Measurements from ENCODE around the gene C1orf122. TPM values are rescaled to one million over a fixed set of nuclear protein-coding genes. Genes with fewer than 3 reads are reported as not detected.

Gene C1orf122
- total RNA-seq, 1 experiment from 2014 or later = 72.5 TPM

DNA sequence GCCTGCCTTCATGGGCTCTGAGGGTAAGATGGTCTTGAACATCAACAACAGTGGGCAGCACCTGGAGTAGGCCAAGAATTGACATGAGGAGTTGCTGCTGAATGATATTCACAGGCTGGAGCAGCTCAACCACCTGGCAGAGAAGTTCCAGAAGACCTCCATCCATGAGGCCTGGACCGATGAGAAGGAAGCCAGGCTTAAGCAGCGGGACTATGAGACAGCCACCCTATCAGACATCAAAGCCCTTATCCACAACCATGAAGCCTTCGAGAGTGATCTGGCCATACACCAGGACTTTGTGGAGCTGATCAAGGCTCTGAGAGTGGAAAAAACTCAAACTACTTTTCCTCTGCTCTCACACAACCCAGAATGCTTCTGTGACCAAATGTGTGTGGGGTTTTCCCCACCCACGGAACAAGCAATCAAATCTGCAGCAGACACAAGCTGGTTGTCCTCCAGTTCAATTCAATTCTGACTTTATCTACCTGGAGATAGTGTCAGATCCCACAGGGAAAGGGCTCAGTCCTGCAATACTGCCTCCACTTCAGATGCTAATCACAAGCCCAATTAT is 30.6 kb upstream of the C1orf122 start:
- Histone ChIP-seq H3K9ac (ENCODE audit: low read length) (no peak overlapping the region), H3K4me1 (ENCODE audit: insufficient read depth, low read length) (no peaks in the 10 kb centered on the region), H4K20me1 (ENCODE audit: low read length) (no peaks in the 10 kb centered on the region), H3K9me2 (replicated peaks; ENCODE audit: low read length) (no peaks in the 10 kb centered on the region), H3K9me3 (ENCODE audit: low read length) (no peaks in the 10 kb centered on the region), H3K27me3 (ENCODE audit: low read length) (peaks cover 8% of the 10 kb centered on the region; the same call in 1 of the 2 replicates), H3F3A (ENCODE audit: low read length, unreplicated experiment) (no peaks in the 10 kb centered on the region), H3K79me2 (ENCODE audit: low read length) (no peaks in the 10 kb centered on the region), H2AFZ (ENCODE audit: low read length) (no peak overlapping the region), H3K27ac (ENCODE audit: low read length) (no peak overlapping the region), H3K4me2 (ENCODE audit: low read length) (no peak overlapping the region), H3K4me3 (ENCODE audit: low read length) (no peak overlapping the region), H3K36me3 (ENCODE audit: low read depth, low read length) (no peaks in the 10 kb centered on the region)
- ChIA-PET POLR2A (ENCODE audit: unreplicated experiment) (no interaction called here), CTCF (no interaction called here)
- intact Hi-C loops (cut with micrococcal nuclease) = no loop called here
- TF ChIP-seq, protein P1, sequence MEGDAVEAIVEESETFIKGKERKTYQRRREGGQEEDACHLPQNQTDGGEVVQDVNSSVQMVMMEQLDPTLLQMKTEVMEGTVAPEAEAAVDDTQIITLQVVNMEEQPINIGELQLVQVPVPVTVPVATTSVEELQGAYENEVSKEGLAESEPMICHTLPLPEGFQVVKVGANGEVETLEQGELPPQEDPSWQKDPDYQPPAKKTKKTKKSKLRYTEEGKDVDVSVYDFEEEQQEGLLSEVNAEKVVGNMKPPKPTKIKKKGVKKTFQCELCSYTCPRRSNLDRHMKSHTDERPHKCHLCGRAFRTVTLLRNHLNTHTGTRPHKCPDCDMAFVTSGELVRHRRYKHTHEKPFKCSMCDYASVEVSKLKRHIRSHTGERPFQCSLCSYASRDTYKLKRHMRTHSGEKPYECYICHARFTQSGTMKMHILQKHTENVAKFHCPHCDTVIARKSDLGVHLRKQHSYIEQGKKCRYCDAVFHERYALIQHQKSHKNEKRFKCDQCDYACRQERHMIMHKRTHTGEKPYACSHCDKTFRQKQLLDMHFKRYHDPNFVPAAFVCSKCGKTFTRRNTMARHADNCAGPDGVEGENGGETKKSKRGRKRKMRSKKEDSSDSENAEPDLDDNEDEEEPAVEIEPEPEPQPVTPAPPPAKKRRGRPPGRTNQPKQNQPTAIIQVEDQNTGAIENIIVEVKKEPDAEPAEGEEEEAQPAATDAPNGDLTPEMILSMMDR (conservative IDR thresholded peaks at IDR 0.05; ENCODE audit: low read depth, low read length) = no peak
- TF ChIP-seq EZH2phosphoT487 (IDR thresholded peaks at IDR 0.05; ENCODE audit: borderline replicate concordance, low read length) (no peak), EZH2 (IDR thresholded peaks at IDR 0.05; ENCODE audit: low read length, unreplicated experiment) (no peak)
- no TSS peak for BruUV-seq (replicated peaks)
- DNase-seq (no peak), ATAC-seq (no peak)

DNA sequence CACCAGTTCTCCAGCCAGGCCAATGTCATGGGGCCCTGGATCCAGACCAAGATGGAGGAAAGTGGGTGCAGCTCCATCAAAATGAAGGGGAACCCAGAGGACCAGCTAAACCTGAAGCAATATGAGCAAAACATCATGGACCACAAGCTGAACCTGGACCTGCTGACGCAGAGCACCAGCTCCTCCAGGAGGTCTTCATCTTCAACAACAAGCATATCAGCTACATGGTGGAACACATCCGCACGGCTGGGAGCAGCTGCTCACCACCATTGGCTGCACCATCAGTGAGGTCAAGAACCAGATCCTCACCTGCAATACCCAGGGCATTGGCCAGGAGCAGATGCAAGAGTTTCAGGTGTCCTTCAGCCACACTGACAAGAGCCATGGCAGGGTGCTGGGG is 28.9 kb upstream of the C1orf122 start:
- Histone ChIP-seq H3K36me3 (ENCODE audit: low read depth, low read length) (no peaks in the 10 kb centered on the region), H3F3A (ENCODE audit: low read length, unreplicated experiment) (no peaks in the 10 kb centered on the region), H3K9me3 (ENCODE audit: low read length) (no peaks in the 10 kb centered on the region), H4K20me1 (ENCODE audit: low read length) (no peaks in the 10 kb centered on the region), H3K9ac (ENCODE audit: low read length) (no peak overlapping the region), H3K79me2 (ENCODE audit: low read length) (no peaks in the 10 kb centered on the region), H3K27me3 (ENCODE audit: low read length) (peaks cover 11% of the 10 kb centered on the region; the same call in 1 of the 2 replicates), H3K4me3 (ENCODE audit: low read length) (no peak overlapping the region), H3K4me2 (ENCODE audit: low read length) (no peak overlapping the region), H3K4me1 (ENCODE audit: insufficient read depth, low read length) (no peaks in the 10 kb centered on the region), H3K27ac (ENCODE audit: low read length) (no peak overlapping the region), H3K9me2 (replicated peaks; ENCODE audit: low read length) (no peaks in the 10 kb centered on the region), H2AFZ (ENCODE audit: low read length) (no peak overlapping the region)
- CTCF ChIA-PET = no interaction called here
- ATAC-seq (no peak), DNase-seq (no peak)
- intact Hi-C loops (cut with micrococcal nuclease) = no loop called here
- BruUV-seq (replicated peaks) = no TSS peak
- POLR2A ChIA-PET (ENCODE audit: unreplicated experiment) = no interaction called here
- TF ChIP-seq EZH2phosphoT487 (IDR thresholded peaks at IDR 0.05; ENCODE audit: borderline replicate concordance, low read length) (no peak), EZH2 (IDR thresholded peaks at IDR 0.05; ENCODE audit: low read length, unreplicated experiment) (no peak)

DNA sequence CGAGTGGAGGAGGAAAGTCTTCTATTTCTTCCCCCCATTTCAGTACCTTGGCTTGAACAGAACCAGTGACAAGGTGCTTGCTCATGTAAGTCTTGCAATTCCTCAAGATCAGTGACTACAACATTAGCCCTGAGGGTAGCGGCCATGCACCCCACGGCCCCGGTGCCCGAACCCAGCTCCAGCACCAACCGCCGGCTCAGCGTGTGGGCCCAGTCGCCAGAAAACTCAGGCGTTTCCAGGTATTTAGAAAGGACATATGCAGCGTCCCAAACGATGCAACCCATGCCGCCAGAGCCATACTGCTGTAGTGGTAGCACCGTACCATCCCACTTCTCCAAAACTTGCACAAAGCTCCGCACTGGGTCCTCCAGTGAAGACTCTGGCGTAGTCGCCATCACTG is 25.1 kb upstream of the C1orf122 start:
- no peak overlapping the region for H3K4me3 ChIP-seq (ENCODE audit: low read length)
- DNase-seq (no peak), ATAC-seq (no peak)
- TF ChIP-seq EZH2 (IDR thresholded peaks at IDR 0.05; ENCODE audit: low read length, unreplicated experiment) = no peak
- H3K9me2 ChIP-seq (replicated peaks; ENCODE audit: low read length) = no peaks in the 10 kb centered on the region
- intact Hi-C loops (cut with micrococcal nuclease) = no loop called here
- H2AFZ ChIP-seq (ENCODE audit: low read length) = no peak overlapping the region
- POLR2A ChIA-PET (ENCODE audit: unreplicated experiment) = no interaction called here
- H3K27me3 ChIP-seq (ENCODE audit: low read length) = peaks cover 11% of the 10 kb centered on the region; the same call in 1 of the 2 replicates
- no peaks in the 10 kb centered on the region for H4K20me1 ChIP-seq (ENCODE audit: low read length)
- CTCF ChIA-PET = no interaction called here
- no peaks in the 10 kb centered on the region for H3F3A ChIP-seq (ENCODE audit: low read length, unreplicated experiment)
- no peak overlapping the region for H3K27ac ChIP-seq (ENCODE audit: low read length)
- no TSS peak for BruUV-seq (replicated peaks)
- no peak overlapping the region for H3K4me2 ChIP-seq (ENCODE audit: low read length)
- H3K79me2 ChIP-seq (ENCODE audit: low read length) = no peaks in the 10 kb centered on the region
- no peaks in the 10 kb centered on the region for H3K9me3 ChIP-seq (ENCODE audit: low read length)
- no peaks in the 10 kb centered on the region for H3K4me1 ChIP-seq (ENCODE audit: insufficient read depth, low read length)
- no peaks in the 10 kb centered on the region for H3K36me3 ChIP-seq (ENCODE audit: low read depth, low read length)
- H3K9ac ChIP-seq (ENCODE audit: low read length) = no peak overlapping the region

All from PC-3 (cell line).